H1 (cell line): ENCODE measurements around the gene ADARB2. TPM values are rescaled to one million over a fixed set of nuclear protein-coding genes. Genes with fewer than 3 reads are reported as not detected.

Experiments used
- ATF2 ChIP-seq: IDR thresholded peaks from 2 replicates; pipeline ENCODE4 v1.6.1; 2012; ENCODE audit warnings: low read length, inconsistent platforms
- GTF2F1 ChIP-seq: IDR thresholded peaks from 2 replicates; pipeline ENCODE4 v1.6.1; 2012; ENCODE audit warnings: low read depth, low read length, improper control_type of control experiment, borderline replicate concordance
- KDM1A ChIP-seq: fragments of 200-600, 300-600 bp; sonication (generic); IDR thresholded peaks from 2 replicates; pipeline ENCODE4 v1.7.1; 2016; ENCODE audit warnings: mild to moderate bottlenecking, low read length, borderline replicate concordance
- SIX5 ChIP-seq: IDR thresholded peaks from 2 replicates; pipeline ENCODE4 v1.6.1; 2011; ENCODE audit warnings: mild to moderate bottlenecking, low read depth, low read length
- polyA plus RNA-seq, 7 experiments: library from polyadenylated mRNA; depleted of rRNA in 3 of 7; stranded (reverse) in 5 of 7; unstranded in 2 of 7; fragments of >200 nt in 5 of 7; fragments of 200-250 nt in 2 of 7; gene quantifications; 1 replicate in 5 of 7; 2 replicates in 1 of 7; 4 replicates in 1 of 7; pipeline versions ENCODE4 v1.2.1 to v1.2.3, GENCODE V29; 2011 to 2013; ENCODE audit warnings: missing spikeins in 2 of 7, mixed read lengths in 2 of 7
- total RNA-seq: library from RNA; stranded (reverse); fragmentation: NEBNext Ultra II Directional; extraction: Animal tissue kit (Norgen Biotek cat#: 25700); gene quantifications from 2 replicates; pipeline ENCODE4 v1.2.1, GENCODE V29; 2021

The ADARB2 gene
- total and polyA plus RNA-seq, 2 of the 8 experiments (the other 6 are each of a cell fraction or from before 2014, with no cell fraction given): 2.2 to 2.8 TPM

- TF ChIP-seq ATF2 (no peak), KDM1A (no peak), GTF2F1 (no peak), SIX5 (no peak)
Measured at GRCh38 chr10:1358860-1359625, 378.3 kb downstream of the ADARB2 start (continued).
